ENCODE results near the gene AGAP1. TPM values are rescaled to one million over a fixed set of nuclear protein-coding genes. Genes with fewer than 3 reads are reported as not detected.

The AGAP1 gene
- total and polyA plus RNA-seq, 2 donors (not counting 3 experiments of a cell fraction or from before 2014, with no cell fraction given) = 10.2 to 20.9 TPM

- no peak overlapping the region for H3K9ac ChIP-seq (replicated peaks; ENCODE audit: extremely low read depth, insufficient read depth, low read length)
- CTCF ChIA-PET = interaction anchor here (0.9 to 1.0 kb wide), 2 partner anchors 82 to 326 kb away, joined by 3 read pairs; no protein-coding TSS in a partner anchor
- intact Hi-C loops (cut with micrococcal nuclease) = loop anchor here (5.0 kb wide), 1 partner anchor 87 kb away; no protein-coding TSS in a partner anchor
Observed at GRCh38 chr2:235855011-235855410, 361.2 kb downstream of the AGAP1 start.

More at GRCh38 chr2:235855011-235855410, 361.2 kb downstream of the AGAP1 start:
- H3K4me3 ChIP-seq (replicated peaks in 1 of 3; ENCODE audit: insufficient read depth in 1 of 3, low read depth in 1 of 3, low read length in 3 of 3) = no peak overlapping the region
- H4K20me1 ChIP-seq (replicated peaks; ENCODE audit: control insufficient read depth, extremely low read depth, insufficient read depth, low read length) = no peaks in the 10 kb centered on the region
- TF ChIP-seq MAX (IDR thresholded peaks at IDR 0.05; ENCODE audit: insufficient read depth, insufficient read length) = no peak
- no peak for TF ChIP-seq JUN (IDR thresholded peaks at IDR 0.05; ENCODE audit: borderline replicate concordance, insufficient read depth, insufficient read length, low read depth)
- TF ChIP-seq EZH2 (IDR thresholded peaks at IDR 0.05; ENCODE audit: borderline replicate concordance, low read depth, low read length, severe bottlenecking) = no peak
- TF ChIP-seq POLR2A (IDR thresholded peaks at IDR 0.05; ENCODE audit: low read depth, low read length) = no peak
- TF ChIP-seq POLR2AphosphoS5 (IDR thresholded peaks at IDR 0.05; ENCODE audit: insufficient read depth, low read depth, low read length) = no peak
- no peak for TF ChIP-seq CTCF (IDR thresholded peaks at IDR 0.05; ENCODE audit: extremely low read depth in 1 of 2, insufficient read depth in 1 of 2, low read depth in 1 of 2, low read length in 2 of 2)
- TF ChIP-seq FOS (IDR thresholded peaks at IDR 0.05; ENCODE audit: borderline replicate concordance, insufficient read depth, low read length) = no peak
- no peak for TF ChIP-seq MYC (IDR thresholded peaks at IDR 0.05; ENCODE audit: low read depth, low read length)
- TF ChIP-seq GATA2 (IDR thresholded peaks at IDR 0.05; ENCODE audit: insufficient read depth, insufficient read length, low read depth, low read length) = no peak
- no peak for FAIRE-seq
- H3K27ac ChIP-seq (ENCODE audit: insufficient read depth, low read depth, low read length) = no peak overlapping the region
- H3K4me2 ChIP-seq (ENCODE audit: insufficient read depth, low read length) = no peak overlapping the region
- BruUV-seq (replicated peaks) = no TSS peak
- H3K9me1 ChIP-seq (replicated peaks; ENCODE audit: control insufficient read depth, extremely low read depth, insufficient read depth, low read length) = no peaks in the 10 kb centered on the region
- no peaks in the 10 kb centered on the region for H3K79me2 ChIP-seq (ENCODE audit: control insufficient read depth, insufficient read depth, low read length)
- dilution Hi-C loops (cut with MboI; ENCODE audit: extremely low pct_ligation_motif_present, low sequenced_read_pairs) = no loop called here
- no peak for DNase-seq (ENCODE audit: low read depth, low spot score)
- H3K27me3 ChIP-seq (ENCODE audit: control insufficient read depth in 2 of 2, insufficient read depth in 2 of 2, low read length in 2 of 2) = no peaks in the 10 kb centered on the region
- no peaks in the 10 kb centered on the region for H3K36me3 ChIP-seq (ENCODE audit: control insufficient read depth in 2 of 2, extremely low read depth in 1 of 2, insufficient read depth in 2 of 2, low read length in 2 of 2)
- H3K9me3 ChIP-seq (replicated peaks; ENCODE audit: control insufficient read depth, insufficient read depth, low read length) = no peaks in the 10 kb centered on the region
- peaks cover 16% of the 10 kb centered on the region for H3K4me1 ChIP-seq (ENCODE audit: control insufficient read depth, extremely low read depth, insufficient read depth, low read length)
- POLR2A ChIA-PET = no interaction called here
- H2AFZ ChIP-seq (ENCODE audit: low read depth, low read length) = no peak overlapping the region

Data from endothelial cell of umbilical vein (primary cell).